ENCODE data around the gene TRIM2.

- TF ChIP-seq EP300 (IDR thresholded peaks at IDR 0.05; ENCODE audit: borderline replicate concordance in 1 of 2, control insufficient read depth in 1 of 2, low read depth in 2 of 2, low read length in 2 of 2) = no peak
- TF ChIP-seq ZBTB4 (CRISPR knock-in tag; IDR thresholded peaks at IDR 0.05) = no peak
- TF ChIP-seq CTCF (IDR thresholded peaks at IDR 0.05 in 2 of 3, conservative IDR thresholded peaks at IDR 0.05 in 1 of 3; ENCODE audit: control insufficient read depth in 2 of 3, extremely low read depth in 1 of 3, insufficient read depth in 1 of 3, low read depth in 3 of 3, low read length in 3 of 3) = no peak
- no peak for TF ChIP-seq NFIC (IDR thresholded peaks at IDR 0.05; ENCODE audit: low read depth, low read length)
- TF ChIP-seq USF2 (IDR thresholded peaks at IDR 0.05; ENCODE audit: borderline replicate concordance, low read depth, low read length) = no peak
- no peak for TF ChIP-seq FOS (IDR thresholded peaks at IDR 0.05; ENCODE audit: borderline replicate concordance, extremely low read depth, insufficient read length)
- no peak for TF ChIP-seq MLLT1 (IDR thresholded peaks at IDR 0.05)
- TF ChIP-seq TARDBP (IDR thresholded peaks at IDR 0.05; ENCODE audit: borderline replicate concordance) = no peak
- TF ChIP-seq RBBP5 (conservative IDR thresholded peaks at IDR 0.05) = no peak
- TF ChIP-seq IKZF1 (conservative IDR thresholded peaks at IDR 0.05) = no peak
- TF ChIP-seq BCL11A (IDR thresholded peaks at IDR 0.05; ENCODE audit: low read depth, low read length) = no peak
- no peak for TF ChIP-seq IRF3 (IDR thresholded peaks at IDR 0.05)
- no peak for TF ChIP-seq ZNF687 (IDR thresholded peaks at IDR 0.05)
- TF ChIP-seq GABPA (IDR thresholded peaks at IDR 0.05; ENCODE audit: low read depth) = no peak
These were observed 17.8 kb downstream of the TRIM2 start for GRCh38 chr4:153221783-153222706.
